LNCaP clone FGC (cell line): ENCODE results near the gene DPYSL3.

Source experiments
- DNase-seq: peaks from one replicate; pipeline ENCODE4 v3.0.0-alpha.2; 2011; ENCODE audit warnings: low read depth
- H3K4me3 ChIP-seq: 2 replicates; pipeline ENCODE4 v1.5.1; 2011; ENCODE audit warnings: mild to moderate bottlenecking, low read depth, low read length, control low read depth
- CTCF ChIP-seq: IDR thresholded peaks from 2 replicates; pipeline ENCODE4 v1.5.1; 2012; ENCODE audit warnings: mild to moderate bottlenecking; ENCODE audit not compliant: control insufficient read depth, insufficient read depth; ENCODE audit errors: extremely low read depth

Gene DPYSL3

GRCh38 chr5:147530530-147531389 is 20.9 kb upstream of the DPYSL3 start:
- DNase-seq = no peak
- TF ChIP-seq CTCF = no peak
- H3K4me3 ChIP-seq = no peak overlapping the region

- no peak overlapping the region for H3K4me3 ChIP-seq
- TF ChIP-seq CTCF = no peak
- DNase-seq = no peak
These were observed 13.2 kb upstream of the DPYSL3 start for GRCh38 chr5:147523069-147523468.

- no peak for TF ChIP-seq CTCF
- no peak for DNase-seq
- no peak overlapping the region for H3K4me3 ChIP-seq
These were observed 12.6 kb upstream of the DPYSL3 start for GRCh38 chr5:147522435-147522834.

GRCh38 chr5:147520450-147520849 is 10.6 kb upstream of the DPYSL3 start:
- no peak for DNase-seq
- no peak overlapping the region for H3K4me3 ChIP-seq
- TF ChIP-seq CTCF = no peak

GRCh38 chr5:147519380-147519779 is 9.5 kb upstream of the DPYSL3 start:
- no peak for TF ChIP-seq CTCF
- no peak for DNase-seq
- H3K4me3 ChIP-seq = no peak overlapping the region

- DNase-seq = no peak
- TF ChIP-seq CTCF = no peak
- H3K4me3 ChIP-seq = no peak overlapping the region
These were observed 7.5 kb upstream of the DPYSL3 start for GRCh38 chr5:147517383-147517782.

GRCh38 chr5:147515269-147515668 is 5.4 kb upstream of the DPYSL3 start:
- no peak for TF ChIP-seq CTCF
- DNase-seq = no peak
- no peak overlapping the region for H3K4me3 ChIP-seq
